GM18502 (cell line): ENCODE results near the gene P2RY8.
A peak's percentile ranks its signal among the peaks of the same experiment; 100 is the strongest.
"Not testable (repeated sequence)": the region's sequence is repeated elsewhere in the genome, so short reads cannot be mapped to it uniquely, and the experiment has no call there.

Experiments used
- ATAC-seq: cut with Tn5 transposase; IDR thresholded peaks from one replicate; pipeline ENCODE4 v1.9.1; 2021; ENCODE audit warnings: mild to moderate bottlenecking; ENCODE audit not compliant: unreplicated experiment, poor library complexity

Gene P2RY8

DNA sequence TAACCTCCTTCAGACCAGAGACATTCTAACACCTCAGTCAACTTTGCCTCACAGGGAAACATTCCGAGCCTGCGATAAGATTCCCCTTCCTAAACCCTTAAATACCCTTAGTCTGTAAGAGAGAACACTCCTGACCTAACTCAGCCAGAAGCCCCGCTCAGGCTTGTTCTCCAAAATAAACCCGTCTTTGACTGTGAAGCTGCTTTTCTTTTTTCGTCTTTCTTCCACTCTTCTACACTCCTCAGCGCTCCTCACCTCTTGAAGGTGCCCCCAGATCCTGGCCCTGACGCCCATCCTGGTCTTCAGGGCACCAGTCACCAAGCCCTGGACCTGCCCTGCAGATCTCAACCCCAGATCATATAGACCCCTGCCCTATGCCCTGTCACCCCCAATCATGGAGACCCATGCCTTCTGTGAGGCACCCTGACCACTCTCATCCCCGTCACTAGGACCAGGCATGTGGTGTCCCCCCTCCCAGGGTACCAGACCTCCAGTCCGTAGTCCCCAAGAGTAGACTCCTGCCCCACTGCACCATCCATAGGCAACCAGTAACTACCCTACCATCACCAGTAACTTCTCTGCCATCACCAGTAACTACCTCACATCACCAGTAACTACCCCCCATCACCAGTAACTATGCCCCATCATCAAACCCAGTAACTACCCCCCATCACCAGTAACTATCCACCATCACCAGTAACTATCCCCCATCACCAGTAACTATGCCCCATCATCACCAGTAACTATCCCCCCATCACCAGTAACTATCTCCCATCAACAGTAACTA is 87.8 kb downstream of the P2RY8 start:
- ATAC-seq: no peak

DNA sequence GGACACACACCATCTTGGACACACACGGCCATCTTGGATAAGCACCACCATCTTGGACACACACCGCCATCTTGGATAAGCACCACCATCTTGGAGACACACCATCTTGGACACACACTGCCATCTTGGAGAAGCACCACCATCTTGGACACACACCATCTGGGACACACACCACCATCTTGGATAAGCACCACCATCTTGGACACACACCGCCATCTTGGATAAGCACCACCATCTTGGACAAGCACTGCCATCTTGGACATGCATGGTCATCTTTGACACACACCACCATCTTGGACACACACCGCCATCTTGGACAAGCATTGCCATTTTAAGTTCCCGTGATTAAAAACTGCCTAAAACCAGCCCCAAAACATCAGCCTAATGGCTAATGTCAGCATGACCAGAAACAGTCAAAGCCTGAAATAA is 88.4 kb downstream of the P2RY8 start:
- ATAC-seq: not testable (repeated sequence)

DNA sequence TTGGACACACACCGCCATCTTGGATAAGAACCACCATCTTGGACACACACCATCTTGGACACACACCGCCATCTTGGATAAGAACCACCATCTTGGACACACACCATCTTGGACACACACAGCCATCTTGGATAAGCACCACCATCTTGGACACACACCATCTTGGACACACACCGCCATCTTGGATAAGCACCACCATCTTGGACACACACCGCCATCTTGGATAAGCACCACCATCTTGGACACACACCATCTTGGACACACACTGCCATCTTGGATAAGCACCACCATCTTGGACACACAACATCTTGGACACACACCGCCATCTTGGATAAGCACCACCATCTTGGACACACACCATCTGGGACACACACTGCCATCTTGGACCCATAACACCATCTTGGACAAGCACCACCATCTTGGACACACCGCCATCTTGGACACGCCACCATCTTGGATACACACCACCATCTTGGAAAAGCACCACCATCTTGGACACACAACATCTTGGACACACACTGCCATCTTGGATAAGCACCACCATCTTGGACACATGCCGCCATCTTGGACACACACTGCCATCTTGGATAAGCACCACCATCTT is 88.9 kb downstream of the P2RY8 start:
- not testable (repeated sequence) for ATAC-seq

DNA sequence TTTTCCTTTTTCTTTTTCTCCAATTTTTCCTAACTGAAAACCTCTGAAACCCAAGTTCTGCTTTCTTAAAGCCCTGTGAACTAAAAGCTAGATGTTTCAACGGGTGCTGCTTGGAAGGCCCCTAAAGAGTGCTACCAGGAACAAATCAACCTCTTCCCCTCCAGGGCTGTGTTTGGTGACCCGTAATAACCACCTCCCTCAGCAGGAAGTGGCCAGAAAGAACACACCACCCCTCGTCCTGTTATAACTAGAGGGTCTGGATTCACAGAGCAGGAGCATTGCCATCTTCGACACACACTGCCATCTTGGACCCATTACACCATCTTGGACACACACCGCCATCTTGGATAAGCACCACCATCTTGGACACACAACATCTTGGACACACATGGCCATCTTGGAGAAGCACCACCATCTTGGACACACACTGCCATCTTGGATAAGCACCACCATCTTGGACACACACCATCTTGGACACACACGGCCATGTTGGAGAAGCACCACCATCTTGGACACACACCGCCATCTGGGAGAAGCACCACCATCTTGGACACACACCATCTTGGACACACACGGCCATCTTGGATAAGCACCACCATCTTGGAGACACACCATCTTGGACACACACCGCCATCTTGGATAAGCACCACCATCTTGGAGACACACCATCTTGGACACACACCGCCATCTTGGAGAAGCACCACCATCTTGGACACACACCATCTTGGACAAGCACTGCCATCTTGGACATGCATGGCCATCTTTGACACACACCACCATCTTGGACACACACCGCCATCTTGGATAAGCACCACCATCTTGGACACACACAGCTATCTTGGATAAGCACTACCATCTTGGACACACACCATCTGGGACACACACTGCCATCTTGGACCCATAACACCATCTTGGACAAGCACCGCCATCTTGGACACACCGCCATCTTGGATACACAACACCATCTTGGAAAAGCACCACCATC is 89.7 kb downstream of the P2RY8 start:
- ATAC-seq: peak; percentile 58

DNA sequence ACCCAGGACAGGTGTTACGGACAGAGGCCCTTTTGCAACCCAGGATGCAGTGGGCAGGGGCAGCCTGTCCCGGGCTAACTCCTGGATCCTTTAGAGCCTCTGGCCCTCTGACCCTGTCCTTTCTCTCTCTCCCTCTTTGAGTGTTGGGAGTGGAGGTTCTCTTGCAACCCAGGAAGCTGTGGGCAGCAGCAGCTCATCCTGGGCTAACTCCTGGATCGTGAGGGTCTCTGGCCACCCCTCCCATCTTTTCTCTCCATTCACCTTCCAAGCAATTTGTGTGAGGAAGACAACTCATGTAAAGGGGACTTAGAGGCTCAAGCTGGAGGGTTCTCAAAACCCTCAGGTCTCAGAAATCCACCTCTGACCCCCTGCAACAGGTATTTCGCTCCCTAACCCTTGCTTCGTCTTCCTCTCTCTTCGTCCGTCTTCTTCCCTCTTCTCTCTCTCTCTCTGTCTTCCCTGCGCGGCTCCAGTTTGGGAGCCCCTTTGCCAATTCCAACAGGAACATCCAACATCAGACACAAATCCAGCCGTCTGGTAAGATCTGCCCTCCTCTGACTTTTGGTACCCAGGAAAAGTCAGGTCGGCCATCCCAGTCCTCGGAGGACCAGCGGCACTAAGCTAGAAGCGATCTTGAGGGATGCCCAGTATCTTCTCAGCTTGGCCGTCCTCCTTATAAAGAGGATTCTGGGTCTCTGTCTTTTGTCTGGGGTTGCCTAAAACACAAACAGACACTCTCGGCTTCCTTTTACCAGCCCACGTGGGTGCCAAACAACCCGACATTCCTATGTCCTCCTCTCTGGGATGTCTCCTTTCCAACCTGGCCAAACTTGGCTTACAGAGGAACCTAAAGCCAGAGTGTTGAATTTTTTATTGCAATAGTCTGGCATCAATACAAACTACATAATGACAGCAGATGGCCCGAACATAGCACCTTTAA is 92.2 kb downstream of the P2RY8 start:
- no peak for ATAC-seq

DNA sequence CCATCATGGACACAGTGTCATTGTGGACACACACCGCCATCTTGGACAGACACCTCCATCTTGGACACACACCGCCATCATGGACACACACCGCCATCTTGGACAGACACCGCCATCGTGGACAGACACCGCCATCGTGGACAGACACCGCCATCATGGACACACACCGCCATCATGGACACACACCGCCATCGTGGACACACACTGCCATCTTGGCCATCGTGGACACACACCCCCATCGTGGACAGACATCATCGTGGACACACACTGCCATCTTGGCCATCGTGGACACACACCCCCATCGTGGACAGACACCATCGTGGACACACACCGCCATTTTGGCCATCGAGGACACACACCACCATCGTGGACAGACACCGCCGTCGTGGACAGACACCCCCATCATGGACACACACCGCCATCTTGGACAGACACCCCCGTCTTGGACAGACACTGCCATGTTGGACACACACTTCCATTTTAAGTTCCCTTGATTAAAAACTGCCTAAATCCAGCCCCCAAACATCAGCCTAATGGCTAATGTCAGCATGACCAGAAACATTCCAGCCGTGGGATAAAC is 93.4 kb downstream of the P2RY8 start:
- ATAC-seq: no peak

DNA sequence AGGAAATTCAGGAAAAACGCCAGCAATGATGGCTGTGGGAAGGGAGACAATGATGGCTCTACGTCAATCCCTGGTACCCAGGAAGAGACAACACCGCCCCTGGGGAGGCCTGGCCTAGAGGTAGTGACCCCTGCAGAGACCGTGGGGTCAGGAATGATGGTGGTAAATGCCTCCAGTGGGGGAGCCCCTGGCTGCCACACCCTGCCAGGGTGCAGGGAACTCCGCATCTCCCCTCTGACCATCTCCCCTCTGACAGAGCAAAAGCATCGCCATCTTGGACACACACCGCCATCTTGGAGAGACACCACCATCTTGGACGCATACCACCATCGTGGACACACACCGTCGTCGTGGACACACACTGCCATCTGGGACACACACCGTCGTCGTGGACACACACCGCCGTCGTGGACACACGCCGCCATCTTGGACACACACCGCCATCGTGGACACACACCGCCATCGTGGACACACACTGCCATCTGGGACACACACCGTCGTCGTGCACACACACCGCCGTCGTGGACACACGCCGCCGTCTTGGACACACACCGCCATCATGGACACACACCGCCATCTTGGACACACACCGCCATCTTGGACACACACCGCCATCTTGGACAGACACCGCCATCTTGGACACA is 94.1 kb downstream of the P2RY8 start:
- no peak for ATAC-seq

DNA sequence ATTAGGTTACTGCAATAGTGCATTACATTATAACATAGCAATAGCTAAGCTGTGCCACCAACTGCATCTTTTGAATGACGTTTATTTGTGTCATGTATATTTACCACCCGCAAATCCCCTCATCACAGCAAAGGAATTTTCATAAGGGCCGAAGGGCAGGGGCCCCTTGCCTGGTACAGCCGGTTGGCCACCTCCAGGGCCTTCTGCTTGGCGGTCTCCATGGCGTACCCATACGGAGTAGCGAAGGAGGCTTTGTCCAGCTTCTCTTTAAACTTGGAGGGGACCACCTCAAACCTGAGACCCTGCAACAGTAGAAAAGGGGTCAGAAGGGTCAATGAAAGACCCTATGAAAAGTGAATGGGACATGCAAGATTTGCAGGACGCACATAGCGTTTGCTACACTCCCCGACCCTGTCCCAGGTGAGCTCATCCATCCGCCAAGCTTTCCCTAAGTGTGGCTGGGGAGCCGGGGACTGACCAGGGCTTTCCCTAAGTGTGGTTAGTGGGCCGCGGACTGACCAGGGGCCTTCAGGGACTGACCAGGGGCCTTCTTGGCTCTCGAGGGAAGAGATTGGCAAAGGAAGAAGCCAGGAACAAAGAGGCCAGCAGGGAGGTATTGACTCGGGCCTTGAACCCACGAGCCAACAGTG is 94.8 kb downstream of the P2RY8 start:
- no peak for ATAC-seq

DNA sequence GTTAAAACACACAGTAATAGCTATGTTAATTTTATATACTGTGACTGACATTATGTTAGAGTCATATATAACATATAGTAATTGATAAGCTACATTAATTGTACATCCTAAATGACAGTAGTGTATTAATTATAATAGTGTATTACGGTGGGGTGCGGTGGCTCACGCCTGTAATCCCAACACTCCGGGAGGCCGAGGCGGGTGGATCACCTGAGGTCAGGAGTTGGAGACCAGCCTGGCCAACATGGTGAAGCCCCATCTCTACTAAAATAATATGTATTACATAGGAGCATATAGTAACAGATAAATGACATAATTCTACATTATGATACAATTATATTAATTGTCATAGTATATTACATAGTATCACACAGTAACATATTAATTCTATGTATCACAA is 96.5 kb downstream of the P2RY8 start:
- no peak for ATAC-seq

DNA sequence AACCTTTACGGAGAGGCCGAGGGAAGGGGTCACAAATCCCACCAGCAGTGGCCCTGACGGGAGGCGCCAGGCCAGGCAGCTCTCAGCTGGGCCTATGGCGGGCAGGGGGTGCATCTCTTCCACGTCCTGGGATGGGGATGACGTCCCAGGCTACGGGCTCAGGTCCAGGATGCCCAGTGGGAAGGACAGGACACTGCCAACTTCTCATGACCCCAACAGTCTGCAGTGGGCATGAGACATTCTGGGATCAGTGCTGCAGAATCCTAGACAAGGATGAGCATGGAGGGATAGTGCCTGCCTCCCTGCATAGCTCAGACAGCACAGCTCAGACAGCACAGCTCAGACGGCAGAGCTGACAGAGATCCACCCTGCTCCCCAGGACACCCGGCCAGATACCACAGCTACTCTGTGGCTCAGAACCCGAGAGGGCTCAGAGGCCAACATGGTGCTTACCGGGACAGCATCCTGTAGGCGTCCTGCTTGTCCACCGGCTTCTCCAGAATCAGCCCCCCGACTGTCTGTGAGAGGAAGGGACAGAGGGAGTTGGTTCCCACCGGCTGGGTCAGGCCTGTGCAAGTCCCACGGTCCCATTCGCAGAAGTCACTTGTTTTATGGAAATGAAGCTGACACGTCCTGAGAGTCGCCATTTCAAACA is 101.6 kb downstream of the P2RY8 start:
- ATAC-seq: no peak

DNA sequence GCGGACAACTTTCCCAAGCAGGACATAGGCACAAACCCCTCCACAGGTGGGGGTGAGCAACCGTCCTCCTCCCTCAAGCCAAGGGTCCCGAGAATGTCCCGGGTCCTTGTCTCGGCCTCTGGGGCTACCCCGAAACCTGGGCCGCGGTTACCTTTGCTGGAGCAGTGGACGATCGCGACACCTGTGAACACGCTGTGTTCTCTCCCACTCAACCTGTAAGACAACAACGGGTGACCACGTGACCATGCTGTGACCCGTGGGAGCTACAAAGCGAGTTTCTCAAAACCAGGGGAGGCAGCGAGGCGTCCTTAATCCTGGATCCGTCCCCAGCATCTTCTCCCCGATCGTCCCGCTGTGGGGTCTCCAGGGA is 102.1 kb downstream of the P2RY8 start:
- no peak for ATAC-seq

DNA sequence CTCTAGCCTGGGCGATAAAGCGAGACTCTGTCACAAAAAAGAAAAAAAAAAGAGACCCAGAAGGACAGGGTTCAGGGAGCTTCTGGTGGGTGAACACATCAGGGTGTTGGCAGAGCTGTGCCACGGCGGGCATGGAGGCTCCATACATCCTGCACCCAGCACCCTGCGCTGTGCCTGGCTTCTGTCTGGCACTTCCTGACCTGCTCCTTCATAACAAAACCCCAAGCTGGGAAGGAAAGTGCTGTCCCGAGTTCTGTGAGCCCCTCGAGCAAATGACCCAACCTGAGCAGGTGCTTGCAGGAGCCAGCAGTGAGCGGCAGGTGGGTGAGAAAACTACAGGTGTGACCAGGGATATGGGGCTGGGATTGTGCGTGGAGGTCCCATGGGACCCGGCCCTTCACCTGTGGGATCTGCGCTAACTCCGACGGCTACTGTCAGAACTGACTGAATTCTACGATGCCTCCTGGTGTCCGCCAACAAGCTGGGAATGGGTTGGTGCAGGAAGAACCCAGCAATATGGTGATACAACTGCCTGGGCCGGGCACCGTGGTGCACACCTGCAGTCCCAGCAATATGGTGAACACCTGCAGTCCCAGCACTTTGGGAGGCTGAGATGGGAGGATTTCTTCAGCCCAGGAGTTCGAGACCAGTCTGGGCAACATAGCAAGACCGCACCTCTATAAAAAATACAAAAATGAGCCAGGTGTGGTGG is 103.2 kb downstream of the P2RY8 start:
- no peak for ATAC-seq

DNA sequence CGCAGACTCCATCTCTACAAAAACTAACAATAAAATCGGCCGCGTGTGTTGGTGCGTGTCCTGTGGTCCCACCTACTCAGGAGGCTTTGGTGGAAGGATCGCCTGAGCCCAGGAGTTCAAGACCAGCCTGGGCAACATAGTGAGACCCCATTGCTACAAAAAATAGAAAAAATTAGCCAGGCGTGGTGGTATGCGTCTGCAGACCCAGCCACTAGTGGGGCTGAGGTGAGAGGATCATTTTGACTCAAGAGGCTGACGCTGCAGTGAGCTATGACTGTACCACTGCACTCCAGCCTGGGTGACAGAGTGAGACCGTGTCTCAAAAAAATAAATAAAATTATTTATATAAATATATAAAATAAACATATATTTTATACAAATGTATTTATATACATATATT is 106.5 kb downstream of the P2RY8 start:
- ATAC-seq: no peak

DNA sequence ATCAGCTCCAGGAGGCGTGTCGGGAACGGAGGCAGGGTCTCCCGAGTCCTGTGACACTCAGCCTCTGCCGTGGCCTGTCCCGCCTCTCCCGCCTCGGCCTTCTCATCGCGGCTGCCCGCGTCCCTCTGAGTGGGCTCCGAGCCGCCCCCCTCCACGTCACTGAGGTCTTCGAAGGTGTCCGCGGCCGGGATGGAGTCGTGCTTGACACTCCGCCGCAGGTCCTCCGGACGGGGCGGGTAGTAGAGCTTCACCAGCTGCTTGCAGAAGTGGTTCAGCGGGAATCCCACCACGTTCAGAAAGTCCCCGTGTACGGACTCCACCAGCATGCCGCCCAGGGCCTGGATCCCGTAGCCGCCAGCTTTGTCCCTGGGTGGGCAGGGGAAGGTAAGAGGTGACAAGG is 109.2 kb downstream of the P2RY8 start:
- ATAC-seq: no peak

DNA sequence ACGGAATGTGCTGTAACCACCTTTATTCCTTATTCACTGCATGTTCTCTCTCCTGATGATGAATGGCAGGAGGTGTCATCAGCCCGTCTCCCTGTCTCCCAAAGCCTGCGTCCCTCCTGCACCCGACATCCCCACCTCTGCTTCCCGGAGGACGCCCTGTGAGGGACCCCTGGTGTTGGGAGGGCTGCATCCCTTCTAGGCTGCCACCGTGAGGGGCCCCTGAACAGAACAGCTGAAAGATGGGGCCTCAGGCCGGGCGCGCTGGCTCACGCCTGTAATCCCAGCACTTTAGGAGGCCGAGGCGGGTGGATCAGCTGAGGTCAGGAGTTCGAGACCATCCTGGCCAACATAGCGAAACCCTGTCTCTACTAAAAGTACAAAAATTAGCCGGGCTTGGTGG is 110.7 kb downstream of the P2RY8 start:
- ATAC-seq: not testable (repeated sequence)

DNA sequence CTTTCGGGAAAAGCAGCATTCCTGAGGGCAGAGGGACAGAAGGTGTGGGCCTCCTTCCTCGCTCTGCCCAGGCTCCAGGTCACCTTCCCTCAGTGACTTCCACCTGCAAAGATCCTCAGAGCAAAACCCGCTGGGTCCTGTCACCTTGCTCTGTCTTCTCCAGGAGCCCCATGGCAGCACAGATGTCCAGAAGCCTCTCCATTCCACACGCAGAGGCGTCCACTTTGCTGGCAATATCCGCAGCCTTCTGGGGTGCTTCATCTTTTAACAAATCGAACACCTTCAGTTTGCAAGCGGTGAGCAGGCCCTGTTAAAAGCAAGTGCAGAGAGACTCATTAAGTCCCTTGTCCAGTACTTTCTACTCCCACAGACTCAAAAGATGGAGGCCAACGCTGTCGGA is 111.6 kb downstream of the P2RY8 start:
- ATAC-seq: no peak

DNA sequence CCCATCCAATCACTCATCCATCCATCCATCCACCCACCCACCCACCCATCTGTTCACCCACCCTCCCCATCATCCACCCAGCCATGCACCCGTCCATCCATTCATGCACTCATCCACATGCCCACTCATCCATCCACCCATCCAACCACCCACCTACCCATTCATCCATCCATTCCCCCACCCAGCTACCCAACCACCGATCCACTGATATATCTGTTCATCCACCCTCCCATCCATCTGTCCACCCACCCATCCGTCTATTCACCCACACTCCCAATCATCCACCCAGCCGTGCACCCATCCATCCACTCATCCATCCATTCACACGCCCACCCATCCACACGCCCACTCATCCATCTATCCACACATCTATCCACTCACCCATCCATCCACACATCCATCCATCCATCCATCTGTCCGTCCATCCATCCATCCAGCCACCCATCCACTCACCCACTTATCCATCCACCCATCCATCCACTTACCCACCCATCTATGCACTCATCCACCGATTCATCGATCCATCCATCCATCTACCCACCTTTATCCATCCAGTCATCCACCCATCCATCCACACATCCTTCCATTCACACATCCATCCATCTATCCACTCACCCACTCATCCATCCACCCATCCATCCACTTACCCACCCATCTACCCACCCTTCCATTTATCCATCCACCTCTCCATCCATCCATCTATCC is 112.7 kb downstream of the P2RY8 start:
- no peak for ATAC-seq
